RWPE2 (cell line): ENCODE results near the gene BAX.

Experiments used
- ATAC-seq: fragments of 200-7000 bp; cut with Tn5 transposase; 3 replicates; pipeline ENCODE4 v1.9.1; 2021; ENCODE audit warnings: low read depth
- DNase-seq: peaks from one replicate; pipeline ENCODE4 v3.0.0-alpha.2; 2020; ENCODE audit warnings: low spot score
- H3K27ac ChIP-seq: fragments of 450-650 bp; 2 replicates; pipeline ENCODE4 v1.5.1; 2017; ENCODE audit warnings: mild to moderate bottlenecking; ENCODE audit not compliant: poor library complexity, severe bottlenecking
- H3K27me3 ChIP-seq: fragments of 250-450 bp; sonication (Bioruptor Pico); 2 replicates; pipeline ENCODE4 v1.5.1; 2021; ENCODE audit warnings: mild to moderate bottlenecking, moderate library complexity; ENCODE audit not compliant: insufficient read depth, poor library complexity, severe bottlenecking
- H3K36me3 ChIP-seq: fragments of 250-450 bp; sonication (Bioruptor Pico); 2 replicates; pipeline ENCODE4 v1.5.1; 2020; ENCODE audit warnings: low read depth, mild to moderate bottlenecking, moderate library complexity
- H3K4me1 ChIP-seq: fragments of 250-450 bp; sonication (Bioruptor Pico); 2 replicates; pipeline ENCODE4 v1.5.1; 2021; ENCODE audit warnings: mild to moderate bottlenecking, moderate library complexity; ENCODE audit not compliant: insufficient read depth, poor library complexity, severe bottlenecking
- H3K4me3 ChIP-seq: fragments of 250-450 bp; sonication (Bioruptor Pico); 2 replicates; pipeline ENCODE4 v1.5.1; 2021; ENCODE audit warnings: mild to moderate bottlenecking, moderate library complexity; ENCODE audit not compliant: severe bottlenecking
- H3K9me3 ChIP-seq: fragments of 250-450 bp; sonication (Bioruptor Pico); 2 replicates; pipeline ENCODE4 v1.5.1; 2021; ENCODE audit warnings: mild to moderate bottlenecking, moderate library complexity; ENCODE audit not compliant: severe bottlenecking
- TF ChIP-seq, protein P1 (sequence below): fragments of 450-650 bp; IDR thresholded peaks from one replicate; pipeline ENCODE4 v1.5.1; 2017; ENCODE audit warnings: mild to moderate bottlenecking, moderate library complexity; ENCODE audit not compliant: poor library complexity, severe bottlenecking

BAX gene

DNA sequence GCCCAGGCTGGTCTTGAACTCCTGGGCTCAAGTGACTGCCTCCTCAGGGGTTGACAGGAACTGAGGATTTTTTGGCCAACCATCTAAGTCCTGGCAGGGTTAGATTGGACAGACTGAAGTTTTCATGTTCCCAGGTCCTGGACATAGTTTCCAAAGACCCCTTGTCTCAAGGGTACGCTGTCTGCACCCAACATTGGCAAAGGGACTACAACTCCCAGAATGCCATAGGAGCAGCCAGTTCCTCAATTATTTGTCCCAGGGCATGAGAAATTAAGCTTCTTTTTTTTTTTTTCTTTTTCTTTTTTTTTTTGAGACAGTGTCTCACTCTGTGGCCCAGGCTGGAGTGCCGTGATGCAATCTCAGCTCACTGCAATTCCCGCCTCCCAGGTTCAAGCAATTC lies 31.5 kb downstream of the BAX start:
- ATAC-seq (no peak), DNase-seq (no peak)
- H3K9me3 ChIP-seq: no peaks in the 10 kb centered on the region
- H3K27me3 ChIP-seq: no peaks in the 10 kb centered on the region
- H3K4me3 ChIP-seq: no peak overlapping the region
- H3K27ac ChIP-seq: no peak overlapping the region
- TF ChIP-seq, protein P1, sequence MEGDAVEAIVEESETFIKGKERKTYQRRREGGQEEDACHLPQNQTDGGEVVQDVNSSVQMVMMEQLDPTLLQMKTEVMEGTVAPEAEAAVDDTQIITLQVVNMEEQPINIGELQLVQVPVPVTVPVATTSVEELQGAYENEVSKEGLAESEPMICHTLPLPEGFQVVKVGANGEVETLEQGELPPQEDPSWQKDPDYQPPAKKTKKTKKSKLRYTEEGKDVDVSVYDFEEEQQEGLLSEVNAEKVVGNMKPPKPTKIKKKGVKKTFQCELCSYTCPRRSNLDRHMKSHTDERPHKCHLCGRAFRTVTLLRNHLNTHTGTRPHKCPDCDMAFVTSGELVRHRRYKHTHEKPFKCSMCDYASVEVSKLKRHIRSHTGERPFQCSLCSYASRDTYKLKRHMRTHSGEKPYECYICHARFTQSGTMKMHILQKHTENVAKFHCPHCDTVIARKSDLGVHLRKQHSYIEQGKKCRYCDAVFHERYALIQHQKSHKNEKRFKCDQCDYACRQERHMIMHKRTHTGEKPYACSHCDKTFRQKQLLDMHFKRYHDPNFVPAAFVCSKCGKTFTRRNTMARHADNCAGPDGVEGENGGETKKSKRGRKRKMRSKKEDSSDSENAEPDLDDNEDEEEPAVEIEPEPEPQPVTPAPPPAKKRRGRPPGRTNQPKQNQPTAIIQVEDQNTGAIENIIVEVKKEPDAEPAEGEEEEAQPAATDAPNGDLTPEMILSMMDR: no peak
- no peaks in the 10 kb centered on the region for H3K4me1 ChIP-seq
- H3K36me3 ChIP-seq: peaks cover 60% of the 10 kb centered on the region

DNA sequence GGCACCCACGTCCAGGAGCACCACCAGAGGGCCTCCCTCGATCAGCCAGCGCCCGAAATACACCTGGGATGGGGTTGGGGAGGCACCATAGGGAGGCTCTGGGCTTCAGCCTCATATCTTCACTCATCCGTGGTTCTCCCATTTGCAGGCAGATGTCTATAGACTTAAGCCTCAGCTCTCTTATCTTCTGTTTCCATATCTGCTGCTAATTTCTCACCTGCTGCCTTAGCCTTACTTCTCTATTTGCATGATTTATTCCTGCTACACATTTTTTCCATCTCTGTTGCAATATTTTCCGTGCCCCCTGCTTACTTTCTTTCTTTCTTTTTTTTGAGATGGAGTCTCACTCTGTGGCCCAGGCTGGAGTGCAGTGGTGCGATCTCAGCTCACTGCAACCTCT lies 32.6 kb downstream of the BAX start:
- Histone ChIP-seq H3K27ac (no peak overlapping the region), H3K36me3 (peaks cover 60% of the 10 kb centered on the region), H3K4me3 (no peak overlapping the region), H3K9me3 (no peaks in the 10 kb centered on the region), H3K27me3 (no peaks in the 10 kb centered on the region), H3K4me1 (no peaks in the 10 kb centered on the region)
- no peak for ATAC-seq
- TF ChIP-seq, protein P1: no peak
- no peak for DNase-seq

DNA sequence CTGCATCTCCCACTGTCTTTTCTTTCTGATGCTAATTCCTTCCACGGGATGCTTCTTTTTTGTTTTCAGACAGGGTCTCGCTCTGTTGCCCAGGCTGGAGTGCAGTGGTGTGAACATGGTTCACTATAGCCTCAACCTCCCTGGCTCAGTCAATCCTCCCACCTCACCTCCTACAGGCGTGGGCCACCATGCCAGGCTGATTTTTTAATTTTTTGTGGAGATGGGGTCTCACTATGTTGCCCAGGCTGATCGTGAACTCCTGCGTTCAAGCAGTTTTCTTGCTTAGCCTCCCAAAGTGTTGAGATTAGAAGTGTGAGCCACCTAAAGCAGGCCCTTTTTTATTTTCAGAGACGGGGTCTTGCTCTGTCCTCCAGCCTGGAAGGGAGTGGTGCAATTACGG lies 33.6 kb downstream of the BAX start:
- Histone ChIP-seq H3K27me3 (no peaks in the 10 kb centered on the region), H3K4me1 (no peaks in the 10 kb centered on the region), H3K9me3 (no peaks in the 10 kb centered on the region), H3K36me3 (peaks cover 51% of the 10 kb centered on the region), H3K27ac (no peak overlapping the region), H3K4me3 (no peak overlapping the region)
- TF ChIP-seq, protein P1: no peak
- ATAC-seq: no peak
- DNase-seq: no peak

DNA sequence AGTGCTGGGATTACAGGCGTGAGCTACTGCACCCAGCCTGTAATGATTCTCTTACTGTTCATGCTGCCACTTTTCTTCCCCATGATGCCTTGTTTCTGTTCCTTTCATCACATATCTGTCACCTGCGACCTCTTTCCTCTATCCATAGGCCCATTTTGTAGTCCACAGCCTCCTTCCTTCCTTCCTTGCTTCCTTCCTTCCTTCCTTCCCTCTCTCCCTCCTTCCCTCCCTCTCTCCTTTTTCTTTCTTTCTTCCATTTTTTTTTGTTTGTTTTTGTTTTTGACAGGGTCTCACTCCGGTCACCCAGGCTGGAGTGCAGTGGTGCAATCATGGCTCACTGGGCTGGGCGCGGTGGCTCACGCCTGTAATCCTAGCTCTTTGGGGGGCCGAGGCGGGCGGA lies 34.2 kb downstream of the BAX start:
- peaks cover 45% of the 10 kb centered on the region for H3K36me3 ChIP-seq
- no peak overlapping the region for H3K27ac ChIP-seq
- H3K9me3 ChIP-seq: no peaks in the 10 kb centered on the region
- DNase-seq (no peak), ATAC-seq (no peak)
- H3K4me3 ChIP-seq: no peak overlapping the region
- H3K4me1 ChIP-seq: no peaks in the 10 kb centered on the region
- H3K27me3 ChIP-seq: no peaks in the 10 kb centered on the region
- TF ChIP-seq, protein P1: no peak

DNA sequence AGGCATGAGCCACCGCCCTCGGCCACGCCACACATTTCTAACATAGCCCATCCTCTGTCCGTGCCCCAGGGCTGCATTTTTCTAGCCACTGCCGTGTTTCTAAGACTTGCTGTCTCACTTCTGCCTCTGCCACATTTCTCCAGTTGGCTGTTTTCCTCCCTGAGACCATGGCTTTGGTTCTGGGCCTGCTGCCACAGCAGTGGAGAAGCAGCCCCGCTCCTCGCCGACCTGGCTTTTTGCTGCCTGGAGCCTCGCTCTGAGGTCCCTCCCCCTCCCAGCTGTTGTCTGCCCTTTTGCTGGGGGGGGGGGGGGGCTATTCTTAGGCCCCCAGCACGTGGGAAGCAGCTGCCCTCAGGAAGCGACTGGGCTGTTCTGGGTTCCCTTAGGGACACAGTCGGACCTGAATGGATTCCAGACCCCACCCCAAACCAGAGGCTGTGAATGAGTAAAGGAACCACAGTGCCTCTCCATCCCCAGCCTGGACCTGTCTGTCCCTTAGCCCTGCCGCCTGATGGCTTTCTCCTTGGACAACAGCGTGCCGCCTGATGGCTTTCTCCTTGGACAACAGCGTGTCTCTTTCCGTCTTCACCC lies 35.1 kb downstream of the BAX start:
- H3K27me3 ChIP-seq: no peaks in the 10 kb centered on the region
- peaks cover 36% of the 10 kb centered on the region for H3K36me3 ChIP-seq
- H3K27ac ChIP-seq: no peak overlapping the region
- no peak overlapping the region for H3K4me3 ChIP-seq
- ATAC-seq: no peak
- DNase-seq: no peak
- no peaks in the 10 kb centered on the region for H3K9me3 ChIP-seq
- peaks cover 3% of the 10 kb centered on the region for H3K4me1 ChIP-seq
- TF ChIP-seq, protein P1: no peak
